Loucy (cell line): Measurements from ENCODE around the gene MAML2.

Experiments used
- H2AFZ ChIP-seq: fragments of 200-600 bp; sonication (generic); 2 replicates; pipeline ENCODE4 v1.6.0; 2016; ENCODE audit warnings: antibody characterized with exemption, mild to moderate bottlenecking, low read length, moderate library complexity
- H3F3A ChIP-seq: fragments of 200-600 bp; 2 replicates; pipeline ENCODE4 v1.6.0; 2016; ENCODE audit warnings: antibody characterized with exemption, low read depth, mild to moderate bottlenecking
- H3K27me3 ChIP-seq: fragments of 200-600 bp; sonication (generic); 2 replicates; pipeline ENCODE4 v1.6.1; 2014; ENCODE audit warnings: low read length, mild to moderate bottlenecking; ENCODE audit not compliant: insufficient read depth, poor library complexity, severe bottlenecking
- H3K36me3 ChIP-seq: fragments of 200-600 bp; sonication (generic); 2 replicates; pipeline ENCODE4 v1.6.1; 2016; ENCODE audit warnings: low read length; ENCODE audit not compliant: insufficient read depth
- H3K4me1 ChIP-seq: fragments of 200-600 bp; sonication (generic); 2 replicates; pipeline ENCODE4 v1.5.1; 2014; ENCODE audit warnings: low read length, mild to moderate bottlenecking; ENCODE audit not compliant: insufficient read depth, poor library complexity, severe bottlenecking
- H3K4me2 ChIP-seq: fragments of 200-600 bp; sonication (generic); 2 replicates; pipeline ENCODE4 v1.6.0; 2014; ENCODE audit warnings: antibody characterized with exemption, low read length, low read depth, mild to moderate bottlenecking; ENCODE audit not compliant: poor library complexity, severe bottlenecking
- H3K4me3 ChIP-seq: fragments of 200-600 bp; sonication (generic); 2 replicates; pipeline ENCODE4 v1.5.1; 2014; ENCODE audit warnings: low read length, mild to moderate bottlenecking, mixed read lengths; ENCODE audit not compliant: poor library complexity, severe bottlenecking
- H3K79me2 ChIP-seq: fragments of 200-600 bp; sonication (generic); 2 replicates; pipeline ENCODE4 v1.6.1; 2014; ENCODE audit warnings: low read length; ENCODE audit not compliant: insufficient read depth
- H3K9ac ChIP-seq: fragments of 200-600 bp; sonication (generic); 2 replicates; pipeline ENCODE4 v1.6.0; 2014; ENCODE audit warnings: mild to moderate bottlenecking, low read depth, low read length, moderate library complexity; ENCODE audit not compliant: poor library complexity, severe bottlenecking
- H3K9me2 ChIP-seq: fragments of 200-600 bp; sonication (generic); replicated peaks from 2 replicates; pipeline ENCODE4 v1.6.1; 2016; ENCODE audit warnings: low read depth, low read length, mixed read lengths
- H3K9me3 ChIP-seq: fragments of 200-600 bp; sonication (generic); 2 replicates; pipeline ENCODE4 v1.6.1; 2014; ENCODE audit warnings: mild to moderate bottlenecking, antibody characterized with exemption, low read length, low read depth; ENCODE audit not compliant: insufficient read depth
- H4K20me1 ChIP-seq: fragments of 200-600 bp; sonication (generic); 2 replicates; pipeline ENCODE4 v1.6.0; 2014; ENCODE audit warnings: antibody characterized with exemption, low read length, mild to moderate bottlenecking; ENCODE audit not compliant: insufficient read depth, poor library complexity, severe bottlenecking
- EZH2phosphoT487 ChIP-seq: fragments of 200-600 bp; IDR thresholded peaks from 2 replicates; pipeline ENCODE4 v1.6.1; 2018; ENCODE audit warnings: antibody characterized with exemption, mild to moderate bottlenecking, moderate library complexity, borderline replicate concordance
- TF ChIP-seq, protein P1 (sequence below): fragments of 200-600 bp; sonication (generic); conservative IDR thresholded peaks from 2 replicates; pipeline ENCODE4 v1.5.1; 2014; ENCODE audit warnings: mild to moderate bottlenecking, antibody characterized with exemption, low read length

MAML2 gene

DNA sequence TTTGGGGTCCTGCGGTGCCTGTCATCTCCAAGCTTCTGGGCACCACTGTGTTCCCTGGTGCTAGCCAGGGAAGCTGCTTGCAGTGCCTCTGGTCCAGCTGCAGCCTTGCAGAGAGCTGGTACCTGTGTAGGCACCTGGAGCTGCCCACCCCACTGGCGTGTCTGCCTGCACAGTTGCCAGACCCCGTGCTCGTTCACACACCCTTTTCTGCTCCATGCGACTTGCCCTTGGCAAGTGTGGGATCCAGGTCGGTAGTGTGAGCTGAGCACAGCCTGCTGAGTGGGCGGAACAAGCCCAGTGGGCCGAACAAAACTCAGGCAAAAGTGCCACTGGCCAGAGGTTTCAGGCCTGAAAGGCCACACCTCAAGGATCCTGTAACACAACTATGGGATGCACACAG lies 272.5 kb downstream of the MAML2 start:
- Histone ChIP-seq H3F3A (no peaks in the 10 kb centered on the region), H4K20me1 (no peaks in the 10 kb centered on the region), H3K4me2 (no peak overlapping the region), H3K4me3 (no peak overlapping the region), H3K9me3 (no peaks in the 10 kb centered on the region), H2AFZ (no peak overlapping the region), H3K79me2 (no peaks in the 10 kb centered on the region), H3K9me2 (no peaks in the 10 kb centered on the region), H3K9ac (no peak overlapping the region), H3K4me1 (no peaks in the 10 kb centered on the region), H3K27me3 (no peaks in the 10 kb centered on the region), H3K36me3 (no peaks in the 10 kb centered on the region)
- no peak for TF ChIP-seq EZH2phosphoT487
- TF ChIP-seq, protein P1, sequence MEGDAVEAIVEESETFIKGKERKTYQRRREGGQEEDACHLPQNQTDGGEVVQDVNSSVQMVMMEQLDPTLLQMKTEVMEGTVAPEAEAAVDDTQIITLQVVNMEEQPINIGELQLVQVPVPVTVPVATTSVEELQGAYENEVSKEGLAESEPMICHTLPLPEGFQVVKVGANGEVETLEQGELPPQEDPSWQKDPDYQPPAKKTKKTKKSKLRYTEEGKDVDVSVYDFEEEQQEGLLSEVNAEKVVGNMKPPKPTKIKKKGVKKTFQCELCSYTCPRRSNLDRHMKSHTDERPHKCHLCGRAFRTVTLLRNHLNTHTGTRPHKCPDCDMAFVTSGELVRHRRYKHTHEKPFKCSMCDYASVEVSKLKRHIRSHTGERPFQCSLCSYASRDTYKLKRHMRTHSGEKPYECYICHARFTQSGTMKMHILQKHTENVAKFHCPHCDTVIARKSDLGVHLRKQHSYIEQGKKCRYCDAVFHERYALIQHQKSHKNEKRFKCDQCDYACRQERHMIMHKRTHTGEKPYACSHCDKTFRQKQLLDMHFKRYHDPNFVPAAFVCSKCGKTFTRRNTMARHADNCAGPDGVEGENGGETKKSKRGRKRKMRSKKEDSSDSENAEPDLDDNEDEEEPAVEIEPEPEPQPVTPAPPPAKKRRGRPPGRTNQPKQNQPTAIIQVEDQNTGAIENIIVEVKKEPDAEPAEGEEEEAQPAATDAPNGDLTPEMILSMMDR, result no peak

- no peak overlapping the region for H3K4me2 ChIP-seq
- no peaks in the 10 kb centered on the region for H3K79me2 ChIP-seq
- peaks cover 10% of the 10 kb centered on the region for H3K4me1 ChIP-seq
Observed at GRCh38 chr11:96067160-96067559, 275.8 kb downstream of the MAML2 start.

DNA sequence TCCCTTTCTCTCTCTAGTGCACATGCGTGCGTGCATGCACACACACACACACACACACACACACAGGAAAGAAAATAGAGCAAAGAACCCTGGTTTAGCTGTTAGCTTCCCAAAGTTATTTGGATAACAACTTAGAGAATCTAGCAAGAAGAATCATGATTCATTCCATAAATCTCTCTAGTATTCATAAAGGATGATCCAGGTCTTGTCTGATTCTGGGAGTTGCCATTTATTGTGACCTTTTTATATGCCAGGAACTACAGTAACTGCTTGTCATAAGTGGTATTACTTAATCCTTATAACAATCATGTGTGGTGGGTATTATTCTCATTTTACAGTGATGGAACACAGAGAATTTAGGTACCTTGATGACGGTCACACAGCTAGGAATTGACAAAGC lies 277.6 kb downstream of the MAML2 start:
- no peaks in the 10 kb centered on the region for H3K79me2 ChIP-seq

More at GRCh38 chr11:96067160-96067559, 275.8 kb downstream of the MAML2 start:
- Histone ChIP-seq H3K4me3 (no peak overlapping the region), H3F3A (no peaks in the 10 kb centered on the region), H2AFZ (no peak overlapping the region), H3K27me3 (no peaks in the 10 kb centered on the region), H4K20me1 (no peaks in the 10 kb centered on the region), H3K9me3 (no peaks in the 10 kb centered on the region), H3K36me3 (no peaks in the 10 kb centered on the region), H3K9me2 (no peaks in the 10 kb centered on the region), H3K9ac (no peak overlapping the region)
- TF ChIP-seq, protein P1, result no peak
- no peak for TF ChIP-seq EZH2phosphoT487

More for the DNA sequence above, 277.6 kb downstream of the MAML2 start:
- Histone ChIP-seq H3K9me2 (no peaks in the 10 kb centered on the region), H3K4me2 (no peak overlapping the region), H3F3A (no peaks in the 10 kb centered on the region), H3K36me3 (no peaks in the 10 kb centered on the region), H3K4me3 (no peak overlapping the region), H3K4me1 (peaks cover 21% of the 10 kb centered on the region), H3K9ac (no peak overlapping the region), H4K20me1 (no peaks in the 10 kb centered on the region), H3K9me3 (no peaks in the 10 kb centered on the region), H3K27me3 (no peaks in the 10 kb centered on the region), H2AFZ (no peak overlapping the region)
- TF ChIP-seq, protein P1, result no peak
- no peak for TF ChIP-seq EZH2phosphoT487
